ENCODE results near the gene RCN1. TPM values are rescaled to one million over a fixed set of nuclear protein-coding genes. Genes with fewer than 3 reads are reported as not detected.
"Not testable (repeated sequence)": the region's sequence is repeated elsewhere in the genome, so short reads cannot be mapped to it uniquely, and the experiment has no call there.

RCN1 gene
- total RNA-seq, 2 donors from 2014 or later: 47.9 to 48.3 TPM

DNA sequence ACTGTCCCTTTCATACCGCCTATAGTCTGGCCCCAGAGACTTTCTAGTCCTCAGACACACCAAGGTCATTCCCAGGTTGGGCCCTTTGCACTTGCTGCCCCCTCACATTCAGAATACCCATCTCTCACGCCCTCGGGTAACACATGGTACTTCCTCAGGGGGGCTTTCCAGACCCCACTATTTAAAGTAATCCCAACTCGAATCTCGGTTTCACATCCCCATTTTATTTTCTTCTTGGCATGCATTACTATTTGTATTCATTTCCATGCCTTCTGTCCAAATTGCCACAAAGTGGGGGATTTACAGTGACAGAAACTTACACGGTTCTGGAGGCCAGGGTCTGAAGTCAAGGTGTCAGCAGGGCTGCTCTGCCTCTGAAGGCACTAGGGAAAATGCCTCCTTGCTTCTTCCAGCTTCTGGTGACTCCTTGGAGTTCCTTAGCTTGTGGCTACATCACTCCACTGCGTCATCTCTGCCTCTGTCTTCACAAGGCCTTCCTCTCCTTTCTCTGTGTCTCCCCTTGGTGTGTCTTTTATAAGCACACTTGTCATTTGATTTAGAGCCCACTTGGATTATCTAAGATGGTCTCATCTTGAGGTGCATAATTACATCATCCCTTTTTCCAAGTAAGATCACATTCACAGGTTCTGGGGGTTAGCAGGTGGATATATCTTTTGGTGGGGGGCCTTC lies 15.1 kb downstream of the RCN1 start:
- ATAC-seq: no peak
- DNase-seq: no peak
- intact Hi-C loops (cut with DNase I): no loop called here

GRCh38 chr11:32107647-32108046 lies 16.8 kb downstream of the RCN1 start:
- ATAC-seq (no peak), DNase-seq (no peak)
- intact Hi-C loops (cut with DNase I): no loop called here

GRCh38 chr11:32108576-32108975 lies 17.7 kb downstream of the RCN1 start:
- ATAC-seq (no peak), DNase-seq (no peak)
- intact Hi-C loops (cut with DNase I): no loop called here

DNA sequence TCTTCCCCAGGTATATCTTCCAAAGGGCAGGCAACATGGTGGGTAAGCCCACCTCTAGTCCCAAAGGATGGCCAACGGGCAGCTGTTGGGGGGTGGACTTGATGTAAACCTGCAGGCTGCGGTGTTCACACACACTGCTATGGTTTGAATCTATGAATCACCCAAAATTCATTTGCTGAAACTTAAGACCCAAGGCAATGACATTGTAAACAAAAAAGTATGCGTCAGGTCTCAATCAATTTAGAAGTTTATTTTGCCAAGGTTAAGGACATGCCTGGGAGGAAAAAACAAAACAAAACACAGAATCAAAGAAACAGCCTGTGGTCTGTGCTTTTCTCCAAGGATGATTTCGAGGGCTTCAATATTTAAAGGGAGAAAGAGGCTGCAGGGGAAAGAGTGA lies 18.3 kb downstream of the RCN1 start:
- no peak for ATAC-seq
- no peak for DNase-seq
- intact Hi-C loops (cut with DNase I): no loop called here

DNA sequence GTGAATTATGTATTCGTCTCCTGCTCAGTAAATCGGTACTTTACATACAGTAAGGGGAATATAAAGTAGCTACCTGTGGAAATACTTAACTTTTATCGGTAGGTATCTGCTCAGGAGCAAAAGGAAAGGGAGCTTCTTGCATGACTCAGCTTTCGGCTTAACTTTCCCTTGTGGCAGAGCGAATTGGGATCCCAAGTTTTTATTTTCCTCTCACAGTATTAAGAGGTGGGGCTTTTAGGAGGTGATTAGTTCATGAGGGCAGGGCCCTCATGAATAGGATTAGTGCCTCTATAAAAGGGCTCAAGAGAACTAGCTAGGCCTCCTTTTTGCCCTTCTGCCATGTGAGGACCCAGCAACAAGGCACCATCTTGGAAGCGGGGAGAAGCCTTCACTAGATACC lies 18.7 kb downstream of the RCN1 start:
- ATAC-seq (no peak), DNase-seq (no peak)
- intact Hi-C loops (cut with DNase I): no loop called here

- ATAC-seq: no peak
- DNase-seq: no peak
- intact Hi-C loops (cut with DNase I): no loop called here
Measured at GRCh38 chr11:32110795-32111194, 19.9 kb downstream of the RCN1 start.

GRCh38 chr11:32113200-32113919 lies 22.5 kb downstream of the RCN1 start:
- DNase-seq: no peak
- ATAC-seq: no peak
- intact Hi-C loops (cut with DNase I): no loop called here

GRCh38 chr11:32113920-32114203 lies 23.0 kb downstream of the RCN1 start:
- intact Hi-C loops (cut with DNase I): no loop called here
- ATAC-seq (no peak), DNase-seq (no peak)

GRCh38 chr11:32115446-32115845 lies 24.6 kb downstream of the RCN1 start:
- no peak for DNase-seq
- no peak for ATAC-seq
- intact Hi-C loops (cut with DNase I): no loop called here

DNA sequence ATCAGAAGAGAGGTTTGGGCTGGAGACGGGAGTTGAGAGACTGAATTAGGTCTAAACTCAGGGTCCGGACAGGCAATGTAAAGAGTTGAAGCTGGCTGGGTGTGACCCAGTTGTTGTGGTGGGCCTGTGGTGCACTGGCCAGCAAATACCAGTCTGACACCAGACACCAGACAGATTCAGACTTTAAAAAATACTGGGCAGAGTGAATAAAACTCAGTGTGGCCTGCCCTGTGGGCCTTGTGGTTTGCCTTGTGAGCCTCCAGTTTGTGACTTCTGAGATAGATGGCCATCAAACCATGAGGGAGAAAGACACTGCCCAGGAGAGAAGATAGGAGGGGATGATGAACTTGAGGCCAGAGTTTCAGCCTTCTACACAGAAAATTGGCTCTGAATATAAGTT lies 25.8 kb downstream of the RCN1 start:
- intact Hi-C loops (cut with DNase I): no loop called here
- DNase-seq (no peak), ATAC-seq (no peak)

GRCh38 chr11:32118025-32118974 lies 27.4 kb downstream of the RCN1 start:
- ATAC-seq (no peak), DNase-seq (no peak)
- intact Hi-C loops (cut with DNase I): no loop called here

DNA sequence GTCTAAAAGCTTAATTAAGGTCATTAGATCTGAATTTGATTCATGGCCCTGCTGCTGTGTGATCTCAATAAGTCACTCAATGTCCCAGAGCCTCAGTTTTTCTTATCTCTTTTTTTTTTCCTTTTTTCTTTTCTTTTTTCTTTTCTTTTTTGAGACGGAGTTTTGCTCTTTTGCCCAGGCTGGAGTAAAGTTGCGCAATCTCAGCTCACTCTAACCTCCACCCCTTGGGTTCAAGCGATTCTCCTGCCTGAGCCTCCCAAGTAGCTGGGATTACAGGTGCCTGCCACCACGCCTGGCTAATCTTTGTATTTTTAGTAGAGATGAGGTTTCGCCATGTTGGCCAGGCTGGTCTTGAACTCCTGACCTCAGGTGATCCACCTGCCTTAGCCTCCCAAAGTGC lies 28.3 kb downstream of the RCN1 start:
- ATAC-seq; intact Hi-C loops (cut with DNase I); DNase-seq: not testable (repeated sequence)

GRCh38 chr11:32121012-32121411 lies 30.1 kb downstream of the RCN1 start:
- ATAC-seq (no peak), DNase-seq (no peak)
- intact Hi-C loops (cut with DNase I): no loop called here

GRCh38 chr11:32122200-32122599 lies 31.3 kb downstream of the RCN1 start:
- DNase-seq: no peak
- intact Hi-C loops (cut with DNase I): no loop called here
- ATAC-seq: no peak

- ATAC-seq (no peak), DNase-seq (no peak)
- intact Hi-C loops (cut with DNase I): no loop called here
Measured at GRCh38 chr11:32131321-32131720, 40.4 kb downstream of the RCN1 start.

- no peak for DNase-seq
- intact Hi-C loops (cut with DNase I): no loop called here
- ATAC-seq: peak in 1 of 2 donors; percentile 20
Measured at GRCh38 chr11:32136657-32137056, 45.8 kb downstream of the RCN1 start.

- ATAC-seq: peak in 1 of 2 donors; percentile 94
Measured at GRCh38 chr11:32137263-32137662, 46.4 kb downstream of the RCN1 start.

GRCh38 chr11:32137869-32138268 lies 47.0 kb downstream of the RCN1 start:
- intact Hi-C loops (cut with DNase I): no loop called here
- DNase-seq (no peak), ATAC-seq (no peak)

More at GRCh38 chr11:32137263-32137662, 46.4 kb downstream of the RCN1 start:
- intact Hi-C loops (cut with DNase I): no loop called here
- DNase-seq: no peak

DNA sequence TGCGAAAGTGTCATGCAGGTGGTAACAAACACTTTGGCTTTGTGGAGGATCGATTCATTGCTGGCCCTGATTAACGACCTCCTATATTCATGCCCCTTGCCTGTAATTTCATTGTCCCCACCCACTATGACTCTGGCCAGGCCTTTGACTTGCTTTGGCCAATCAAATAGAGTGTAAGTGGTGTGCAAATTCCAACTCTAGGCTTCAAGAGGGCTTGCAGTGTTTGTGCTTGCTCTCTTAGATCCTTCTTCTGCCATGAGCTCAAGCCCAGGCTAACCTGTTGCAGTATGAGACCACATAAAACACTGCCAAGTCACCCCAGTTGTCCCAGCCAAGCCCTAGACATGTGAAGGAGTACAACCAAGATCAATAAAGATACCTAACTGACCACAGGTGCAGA lies 48.0 kb downstream of the RCN1 start:
- DNase-seq: no peak
- ATAC-seq: no peak
- intact Hi-C loops (cut with DNase I): no loop called here

DNA sequence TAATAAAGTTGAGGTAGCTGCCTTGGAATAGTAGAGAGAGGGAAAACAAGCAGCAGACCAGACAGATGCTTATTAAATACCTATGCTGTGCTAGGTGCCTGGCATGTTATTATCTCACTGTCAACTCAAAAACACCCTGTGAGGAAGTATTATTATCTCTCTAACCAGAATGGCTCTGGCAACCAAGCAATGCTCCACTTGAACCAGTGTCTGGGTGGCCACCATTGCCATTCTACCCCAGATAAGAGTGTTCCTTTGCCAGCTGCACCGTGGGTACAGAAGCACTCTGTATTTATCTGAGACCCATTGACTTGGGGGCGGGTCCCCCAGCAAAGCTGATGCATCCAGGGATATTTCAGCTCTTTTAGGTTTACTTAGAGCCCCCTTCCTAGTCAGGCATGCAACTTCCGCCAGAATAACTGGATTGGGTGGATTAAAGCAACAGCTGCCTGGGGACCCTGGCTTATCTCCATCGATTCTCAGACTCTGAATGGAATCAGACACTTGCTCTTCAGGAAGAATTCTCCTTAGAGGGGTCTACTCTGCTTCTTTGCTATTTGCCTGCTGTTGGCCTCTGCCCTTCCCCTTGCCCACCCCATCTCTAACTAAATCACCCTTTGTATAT lies 49.1 kb downstream of the RCN1 start:
- ATAC-seq (no peak), DNase-seq (no peak)
- intact Hi-C loops (cut with DNase I): no loop called here

All from left cardiac atrium (tissue), 4 donors.